NCI-H2196 treated with DMSO at 0.1 percent for 48 hours (cell line): ENCODE measurements around the gene MIPEP.
"Not testable (repeated sequence)": the region's sequence is repeated elsewhere in the genome, so short reads cannot be mapped to it uniquely, and the experiment has no call there.

ENCODE experiments used
- DNase-seq: peaks from one replicate; lab custom pipeline; 2025; ENCODE audit not compliant: unreplicated experiment; lab: John Stamatoyannopoulos, UW

The MIPEP gene

DNA sequence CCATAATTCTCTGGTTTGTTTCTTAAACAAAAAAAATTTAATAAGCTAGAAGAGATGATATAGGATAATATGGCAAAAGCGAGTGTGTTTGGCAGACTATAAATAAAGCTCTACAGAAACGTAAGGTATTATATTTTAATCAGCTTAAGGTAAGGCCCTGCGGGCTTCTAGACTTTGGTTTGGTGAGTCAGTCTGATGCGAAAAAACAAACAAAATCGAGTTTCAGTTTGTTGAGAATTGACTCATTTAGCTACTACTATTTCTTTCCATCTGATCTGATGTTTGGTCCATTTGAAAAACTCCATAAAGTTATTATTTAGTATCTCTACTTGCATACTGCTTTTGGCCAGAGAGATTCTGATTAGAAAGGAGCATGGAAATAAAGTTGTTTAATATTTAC lies 138.0 kb downstream of the MIPEP start:
- DNase-seq: no peak

DNA sequence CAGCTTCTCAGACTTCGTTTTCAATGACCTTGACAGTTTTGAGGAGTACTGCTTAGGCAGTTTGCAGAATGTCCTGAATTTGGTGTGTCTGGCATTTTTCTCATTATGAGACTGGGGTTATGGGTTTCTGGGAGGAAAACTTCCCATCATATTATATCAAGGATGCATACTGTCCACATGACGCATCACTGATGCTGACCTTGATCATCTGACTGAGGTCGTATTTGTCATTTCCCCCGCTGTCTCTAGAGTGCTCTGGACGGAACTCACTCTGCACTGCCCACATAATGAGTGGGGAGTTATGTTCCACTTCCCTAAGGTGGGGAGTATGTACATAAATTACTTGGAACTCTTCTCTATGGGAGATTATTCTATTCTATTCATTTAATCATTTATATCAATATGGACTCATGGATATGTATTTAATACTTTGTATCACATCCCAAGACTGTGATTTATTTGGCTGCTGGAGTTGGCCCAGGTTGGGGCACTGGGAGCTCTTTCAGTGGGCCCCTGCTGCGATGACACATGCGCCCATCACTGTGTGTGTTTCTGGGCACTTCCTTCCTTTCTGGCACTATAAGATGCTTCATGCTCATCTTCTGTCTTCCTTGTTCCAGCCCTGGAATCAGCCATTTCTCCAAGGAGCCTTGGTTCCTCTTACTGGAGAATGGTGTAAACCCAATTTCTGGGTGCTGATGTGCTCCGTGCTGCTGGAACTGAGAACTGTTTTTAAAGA lies 138.6 kb downstream of the MIPEP start:
- DNase-seq: no peak

DNA sequence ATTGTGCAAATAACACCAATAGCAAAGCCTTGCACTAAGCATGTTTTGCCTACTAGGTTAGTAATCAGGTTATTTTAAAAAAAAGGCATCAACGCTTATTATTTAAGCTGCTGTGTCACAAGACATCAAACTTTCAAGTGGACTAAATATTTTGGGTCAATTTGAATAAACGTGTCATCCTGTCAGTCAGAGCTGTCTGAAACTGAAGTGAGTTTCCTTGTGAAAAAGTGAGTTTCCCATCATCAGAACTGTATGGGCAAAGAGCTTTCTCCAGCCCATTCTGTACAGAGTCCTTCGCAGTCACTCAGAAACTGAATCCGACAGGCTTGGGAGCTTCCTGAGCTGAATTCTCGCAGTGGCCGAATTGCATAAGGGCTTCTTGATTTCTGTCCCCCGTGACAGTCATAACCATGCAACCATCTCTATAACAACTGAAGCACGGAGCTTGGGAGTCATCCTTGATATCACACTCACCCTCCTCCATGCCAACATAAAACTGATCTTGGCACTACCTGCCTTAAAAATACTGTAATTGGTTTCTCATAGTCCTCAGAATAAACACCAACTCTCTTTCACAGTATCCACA lies 139.8 kb downstream of the MIPEP start:
- DNase-seq: no peak

DNA sequence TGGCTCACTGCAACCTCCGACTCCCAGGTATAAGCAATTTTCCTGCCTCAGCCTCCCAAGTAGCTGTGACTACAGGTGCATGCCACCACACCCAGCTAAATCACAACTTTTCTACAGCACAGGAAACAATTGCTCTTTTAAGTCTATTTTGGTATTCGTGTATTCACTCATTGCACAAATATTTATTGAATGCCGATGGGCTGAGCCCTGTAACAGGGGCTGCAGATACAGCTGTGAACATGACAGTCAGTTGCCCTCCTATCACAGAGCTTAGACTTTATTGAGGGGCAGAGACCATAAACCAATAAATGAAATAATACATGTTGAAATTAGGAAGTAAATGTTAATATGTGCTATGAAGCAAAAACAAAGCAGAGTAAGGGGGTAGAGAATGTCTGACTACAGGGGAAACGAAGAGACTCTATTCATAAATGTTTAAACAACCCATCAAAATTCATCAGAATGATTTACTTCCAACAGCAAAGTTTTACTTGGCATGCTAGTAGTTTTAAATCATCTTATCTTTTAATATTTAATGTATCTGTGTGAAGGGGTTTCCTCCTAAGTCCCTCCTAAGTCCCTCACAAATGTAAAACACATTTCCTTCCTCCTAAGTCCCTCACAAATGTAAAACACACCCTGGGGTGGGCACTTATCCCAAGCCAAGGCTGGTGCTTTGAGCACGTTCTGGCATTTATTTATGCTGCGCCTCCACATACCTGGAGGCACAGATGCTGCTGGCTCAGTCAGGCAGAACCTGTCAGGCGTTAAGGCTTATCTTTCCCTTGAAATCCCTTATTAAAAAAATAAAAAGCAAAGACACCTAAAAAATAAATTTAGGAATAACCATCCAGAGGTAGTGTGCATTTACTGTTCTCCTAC lies 140.8 kb downstream of the MIPEP start:
- DNase-seq: no peak

DNA sequence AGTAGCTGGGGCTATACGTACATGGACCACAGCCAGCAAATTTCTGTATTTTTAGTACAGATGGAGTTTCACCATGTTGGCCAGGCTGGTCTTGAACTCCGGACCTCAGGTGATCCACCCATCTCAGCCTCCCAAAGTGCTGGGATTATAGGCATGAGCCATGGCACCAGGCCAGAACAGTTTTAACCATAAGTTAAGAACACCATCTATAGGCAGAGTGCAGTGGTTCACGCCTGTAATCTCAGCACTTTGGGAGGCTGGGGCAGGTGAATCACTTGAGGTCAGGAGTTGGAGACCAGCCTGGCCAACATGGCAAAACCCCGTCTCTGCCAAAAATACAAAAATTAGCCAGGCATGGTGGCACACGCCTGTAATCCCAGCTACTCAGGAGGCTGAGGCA lies 143.1 kb downstream of the MIPEP start:
- not testable (repeated sequence) for DNase-seq

DNA sequence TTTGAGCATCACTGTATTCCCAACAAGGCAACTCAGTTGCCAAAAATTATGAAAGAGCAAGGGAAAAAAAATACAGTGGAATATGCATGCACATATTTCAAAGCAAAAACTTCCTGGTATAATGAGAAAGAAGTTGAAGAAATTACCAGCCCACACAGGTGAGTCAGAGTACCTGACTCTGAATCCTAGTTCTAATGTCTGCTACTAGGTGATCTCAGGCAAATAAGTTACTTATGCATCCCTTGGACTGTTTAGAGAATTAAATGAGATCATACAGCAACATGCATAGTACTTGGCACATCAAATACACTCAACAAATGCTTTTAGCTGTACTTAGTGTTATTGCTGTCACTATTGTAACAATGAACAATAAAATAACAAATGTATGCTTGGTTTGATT lies 144.9 kb downstream of the MIPEP start:
- no peak for DNase-seq

DNA sequence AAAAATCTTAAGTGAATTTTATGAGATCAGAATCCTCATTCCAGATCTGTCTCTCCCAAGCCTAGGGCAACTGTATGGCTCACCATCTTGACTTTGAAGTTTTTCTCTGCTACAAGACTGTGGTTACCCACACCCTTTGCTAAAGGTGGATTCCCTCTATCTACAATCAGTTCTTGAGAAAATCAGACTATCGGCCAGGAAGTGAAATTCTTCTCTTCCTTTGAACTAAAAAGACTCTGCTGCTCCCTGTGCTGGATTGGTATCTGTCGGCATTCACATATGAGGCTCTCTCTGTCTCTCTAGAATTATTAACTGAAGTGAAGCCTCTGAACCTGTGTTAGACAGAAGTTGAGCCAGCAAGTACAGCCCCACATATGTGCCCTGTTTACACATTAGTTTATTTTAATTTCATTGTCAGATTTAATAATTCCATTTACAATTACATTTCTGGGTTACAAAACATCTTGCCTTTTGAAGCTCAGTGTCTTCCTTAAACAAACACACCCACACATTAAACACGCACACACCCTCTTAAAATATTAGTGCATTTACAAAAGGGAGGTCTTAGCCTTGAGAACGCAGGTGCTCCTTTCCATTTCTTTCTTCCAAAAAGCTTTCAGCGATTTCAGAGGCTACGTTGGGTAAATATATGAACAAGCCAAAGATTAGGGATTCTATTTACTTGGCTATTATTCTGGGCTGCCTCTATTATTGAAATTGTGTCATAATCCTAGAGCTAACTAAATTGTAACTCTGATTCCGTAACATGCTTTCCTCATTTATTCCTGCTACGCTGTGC lies 145.7 kb downstream of the MIPEP start:
- no peak for DNase-seq

DNA sequence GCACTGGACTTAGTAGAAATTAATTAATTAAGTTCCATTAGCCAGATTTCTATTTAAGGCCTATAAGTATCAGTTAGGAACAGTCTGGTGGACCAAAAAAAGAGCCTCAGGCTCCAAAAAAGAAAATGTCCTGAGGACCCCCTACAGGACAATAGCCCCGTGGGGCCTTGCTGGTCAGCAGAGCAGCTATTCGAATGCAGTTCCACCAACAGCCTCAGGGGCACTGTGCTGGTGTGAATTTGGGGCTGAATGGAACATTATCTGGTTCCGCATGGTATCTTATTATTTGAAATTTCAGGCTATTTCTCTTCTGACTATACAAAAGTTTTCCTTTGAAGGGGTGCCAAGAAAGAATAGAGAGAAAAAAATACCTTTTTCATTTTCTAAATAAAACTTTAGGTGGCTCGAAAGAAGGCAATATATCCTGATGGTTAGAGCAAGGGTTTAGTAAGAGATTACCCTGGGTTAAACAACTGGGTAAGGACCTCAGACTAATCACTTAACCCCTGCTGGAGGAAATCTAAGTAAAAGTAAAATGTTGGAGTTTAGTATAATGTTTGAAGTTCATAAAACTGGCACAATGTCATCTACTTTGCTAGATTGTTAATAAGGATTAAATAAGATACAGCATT lies 147.2 kb downstream of the MIPEP start:
- DNase-seq: no peak

- no peak for DNase-seq
Measured at GRCh38 chr13:23740002-23740401, 149.2 kb downstream of the MIPEP start.

DNA sequence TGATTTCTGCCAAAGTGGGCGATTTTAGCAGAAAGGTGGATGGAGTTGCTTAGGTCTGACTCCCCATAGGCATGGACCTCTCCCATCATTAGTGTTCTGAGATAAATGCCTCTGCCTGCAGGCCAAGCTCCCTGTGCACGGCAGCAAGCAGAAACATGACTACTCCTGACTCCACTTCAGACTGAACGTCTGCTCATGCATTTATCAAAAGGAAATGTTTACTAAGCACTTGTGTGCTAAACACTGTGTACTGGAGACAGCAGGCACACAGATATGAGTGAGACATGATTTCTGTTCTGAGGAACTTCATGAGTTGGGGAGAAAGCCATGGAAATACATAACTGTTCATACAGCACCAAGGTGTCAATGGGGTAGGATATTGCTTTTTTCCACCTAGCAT lies 149.6 kb downstream of the MIPEP start:
- no peak for DNase-seq

GRCh38 chr13:23736541-23736940 lies 152.7 kb downstream of the MIPEP start:
- no peak for DNase-seq

DNA sequence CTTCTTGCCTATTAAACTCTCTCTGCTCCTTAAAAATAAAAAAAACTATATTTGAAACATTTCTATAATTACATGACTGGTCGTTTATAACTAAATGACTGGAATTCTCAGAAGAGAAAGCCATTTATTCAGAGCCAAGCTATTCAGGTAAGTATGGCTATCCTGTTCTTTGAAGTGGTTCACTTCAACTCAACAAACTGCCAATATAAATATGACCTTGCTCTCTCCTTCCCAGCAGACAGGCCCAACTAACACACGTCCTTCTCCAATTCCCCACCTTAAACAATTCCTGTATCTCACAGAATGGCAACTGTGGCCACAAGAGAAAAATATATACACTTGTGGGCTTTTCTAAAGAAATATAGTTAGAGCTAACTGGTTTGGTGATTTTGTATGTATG lies 153.9 kb downstream of the MIPEP start:
- DNase-seq: no peak

- DNase-seq: no peak
Measured at GRCh38 chr13:23731709-23732108, 157.5 kb downstream of the MIPEP start.

- DNase-seq: no peak
Measured at GRCh38 chr13:23730251-23730650, 158.9 kb downstream of the MIPEP start.

DNA sequence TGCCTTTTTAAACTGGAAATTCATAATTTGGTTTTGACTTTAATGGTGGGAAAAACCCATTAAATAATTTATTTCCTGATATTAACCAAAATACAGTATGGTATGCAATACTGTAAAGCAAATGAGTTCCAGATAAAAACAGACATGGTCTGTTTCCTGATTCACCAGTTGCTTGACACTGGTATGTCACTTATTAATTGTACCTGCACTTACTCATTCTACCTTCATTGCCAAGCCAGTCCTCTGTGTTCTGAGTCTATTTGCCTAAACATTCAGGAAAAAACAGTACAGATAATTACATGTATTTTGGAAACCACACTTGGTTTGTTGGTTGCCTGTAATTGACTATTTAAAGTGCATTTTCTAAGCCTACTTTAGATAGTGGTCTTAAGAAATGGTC lies 159.7 kb downstream of the MIPEP start:
- no peak for DNase-seq

- DNase-seq: no peak
Measured at GRCh38 chr13:23728807-23729206, 160.4 kb downstream of the MIPEP start.

DNA sequence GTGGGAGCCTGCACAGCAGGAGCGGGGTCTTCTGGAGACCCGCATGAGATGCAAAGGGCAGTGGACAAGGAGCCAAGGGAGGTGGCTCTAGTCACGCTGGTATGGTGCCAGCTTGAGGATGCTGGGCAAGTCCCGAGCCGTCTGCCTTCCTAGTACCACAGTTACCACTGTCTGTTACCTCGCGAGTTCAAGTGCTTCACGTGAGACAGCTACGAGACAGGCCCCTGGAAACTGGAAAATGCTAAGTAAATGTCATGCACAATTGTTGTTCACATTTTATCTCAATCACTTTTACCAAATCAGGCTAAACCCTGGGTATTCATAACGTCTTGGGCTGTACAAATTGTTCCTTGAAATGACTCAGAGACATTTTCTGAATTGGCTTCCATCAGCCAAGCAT lies 163.3 kb downstream of the MIPEP start:
- DNase-seq: no peak

DNA sequence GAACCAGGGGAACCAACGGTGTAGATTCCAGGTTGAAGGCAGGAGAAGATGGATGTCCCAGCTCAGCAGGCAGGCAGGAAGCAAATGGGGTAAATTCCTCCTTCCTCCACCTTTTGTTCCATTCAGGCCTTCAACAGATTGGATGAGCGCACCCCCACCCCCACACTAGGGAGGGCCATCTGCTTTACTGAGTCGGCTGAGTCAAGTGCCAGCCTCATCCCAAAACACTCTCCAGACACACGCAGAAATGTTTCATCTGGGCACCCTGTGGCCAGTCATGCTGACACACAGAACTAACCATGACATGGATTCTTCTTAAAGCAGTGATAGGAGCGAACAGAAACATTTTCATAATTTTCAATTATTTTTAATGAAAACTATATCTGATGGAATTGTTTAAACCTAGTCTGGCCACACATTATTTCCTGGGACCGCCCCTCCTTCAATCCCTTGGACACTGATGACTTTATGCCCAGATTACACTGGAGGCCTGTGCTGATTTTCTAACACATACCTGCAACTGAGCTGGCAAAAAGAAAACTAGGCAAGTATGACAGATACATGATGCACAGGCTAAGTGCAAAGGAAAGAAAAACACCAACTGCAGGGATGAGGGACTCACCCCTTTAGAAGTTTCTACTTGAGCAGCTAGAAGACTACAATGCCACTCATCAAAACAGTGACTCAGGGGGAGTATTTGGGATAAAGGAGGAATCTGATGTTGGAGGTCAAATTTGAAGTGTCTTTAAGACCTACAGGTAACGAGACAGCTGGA lies 164.8 kb downstream of the MIPEP start:
- DNase-seq: no peak

DNA sequence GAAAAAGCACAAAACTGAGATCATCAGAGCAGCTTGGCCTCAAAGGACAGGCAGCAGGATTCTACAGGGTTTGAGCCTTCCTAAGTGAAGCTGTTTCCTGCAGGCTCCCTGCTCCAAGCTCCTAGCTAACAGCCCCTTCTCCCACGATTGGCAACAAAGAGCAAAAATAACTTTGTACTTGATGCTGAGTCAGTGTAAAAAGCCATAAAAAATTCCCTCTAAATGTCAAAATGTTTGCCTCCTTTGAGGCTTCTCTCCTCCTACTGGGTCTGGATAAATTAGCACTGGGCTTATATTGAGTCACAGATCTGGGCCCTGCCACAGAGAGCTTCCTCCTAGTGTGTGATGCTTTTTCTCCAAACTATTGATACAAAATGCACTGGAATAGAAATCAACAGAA lies 165.7 kb downstream of the MIPEP start:
- no peak for DNase-seq
